ENCODE results near the gene PTPRG. TPM values are rescaled to one million over a fixed set of nuclear protein-coding genes. Genes with fewer than 3 reads are reported as not detected.

The PTPRG gene
- polyA plus RNA-seq, 10 donors, result 25.7 to 37.0 (median 33.0) TPM

DNA sequence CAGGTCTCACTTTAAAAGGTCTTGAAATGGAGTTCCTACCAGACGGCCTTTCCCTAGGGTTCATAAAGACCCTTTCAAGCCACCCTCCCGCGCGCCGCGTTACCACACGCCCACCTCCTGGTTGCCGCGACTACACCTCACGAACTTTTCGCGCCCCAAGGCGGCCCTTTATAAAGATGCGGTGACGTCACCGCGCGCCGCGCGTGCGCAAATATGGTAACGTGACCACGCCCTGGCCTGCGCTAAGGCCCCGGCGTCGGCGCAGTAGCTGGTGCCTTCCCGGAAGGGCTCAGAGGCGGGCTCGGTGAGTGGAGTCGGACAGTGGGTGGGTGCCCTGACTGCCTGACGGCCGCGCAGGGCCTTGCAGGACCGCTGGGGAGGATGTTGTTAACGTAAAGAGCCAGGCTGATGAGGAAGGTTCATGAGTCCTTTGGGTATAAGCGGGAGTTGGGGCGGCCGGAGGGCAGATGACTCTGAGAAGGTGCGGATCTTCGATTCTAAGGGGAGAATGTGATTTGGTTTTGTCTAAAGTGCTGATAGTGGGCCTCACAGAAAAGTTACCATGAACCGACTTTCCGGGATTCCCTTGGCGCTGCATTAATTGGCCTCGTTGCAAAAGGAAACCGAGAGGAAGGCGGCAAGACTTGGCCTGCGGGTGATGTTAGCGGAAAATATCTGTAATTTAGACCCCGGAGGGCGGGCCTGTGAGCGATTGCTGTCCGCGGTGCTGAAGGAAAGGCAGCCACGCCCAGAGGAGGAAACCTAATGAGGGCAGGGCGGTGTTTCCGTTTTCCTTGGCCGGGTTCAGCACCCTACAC, 757.6 kb downstream of the PTPRG start:
- DNase-seq, result peak; percentile 74 to 93 (median 90)

DNA sequence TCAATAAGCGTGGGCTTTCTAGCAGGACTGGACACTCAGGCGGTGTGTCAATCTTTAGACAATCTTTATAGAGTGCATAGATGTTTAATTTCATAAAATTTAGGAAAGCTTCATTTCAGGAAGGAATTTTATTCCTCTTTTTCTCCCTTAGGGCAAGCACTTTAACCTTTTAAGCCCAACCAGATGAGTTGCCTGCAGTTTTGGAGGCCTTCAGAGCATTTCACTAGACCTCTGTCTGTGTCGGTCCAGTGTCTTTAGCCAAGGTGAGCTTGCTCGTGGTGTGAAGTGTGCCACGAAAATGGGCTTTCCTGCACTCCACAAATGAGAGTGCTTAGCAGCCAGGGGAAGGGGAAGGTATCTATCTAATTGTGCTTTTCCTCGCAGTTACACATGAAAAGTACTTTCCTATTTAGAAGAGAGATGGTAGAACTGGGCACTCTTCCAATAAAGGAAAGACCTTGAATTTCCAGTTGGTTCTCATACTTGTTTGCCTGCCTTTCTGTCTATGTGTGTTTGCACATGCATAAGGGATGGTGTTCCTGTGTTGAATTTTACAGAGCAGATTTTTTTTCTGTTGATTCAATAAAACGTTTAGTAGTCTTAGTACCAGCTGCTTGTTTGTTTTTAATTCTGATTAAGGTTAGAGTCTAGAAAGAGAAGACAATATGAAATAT, 758.3 kb downstream of the PTPRG start:
- peak in 1 of 3 donors; percentile 4 for DNase-seq

DNA sequence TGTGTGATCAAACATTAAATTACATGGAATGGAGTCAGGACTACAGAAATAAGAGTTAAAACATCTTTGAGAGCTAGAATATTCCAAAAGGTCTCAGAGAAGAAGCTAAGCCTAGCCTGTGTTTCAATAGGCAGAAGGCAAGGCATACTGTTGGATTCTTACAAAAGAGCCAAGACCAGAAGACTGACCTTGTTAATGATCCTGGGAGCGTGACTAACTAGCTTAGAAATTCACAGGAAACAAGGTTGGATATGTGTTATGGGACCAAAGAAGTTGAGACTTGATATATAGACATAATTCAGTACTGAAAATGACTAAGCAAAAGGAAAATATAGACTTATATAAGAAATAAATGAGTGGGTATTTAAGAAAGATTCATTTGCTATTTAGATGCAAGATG, 761.9 kb downstream of the PTPRG start:
- no peak for DNase-seq

DNA sequence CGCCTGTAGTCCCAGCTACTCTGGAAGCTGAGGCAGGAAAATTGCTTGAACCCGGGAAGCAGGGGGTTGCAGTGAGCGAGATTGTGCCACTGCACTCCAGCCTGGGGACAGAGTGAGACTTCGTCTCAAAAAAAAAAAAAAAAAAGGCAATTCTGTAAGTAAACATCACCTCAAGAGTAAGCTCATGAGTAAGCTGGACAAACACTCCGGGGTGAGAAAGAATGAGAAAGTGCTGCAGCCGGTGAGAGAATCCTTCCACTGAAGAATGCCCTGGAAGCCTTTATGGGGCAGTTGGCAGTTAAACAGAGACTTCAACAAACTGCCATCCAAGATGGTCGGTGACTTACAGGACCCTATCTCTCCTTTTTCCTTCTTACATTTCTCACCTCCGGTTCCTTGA, 764.5 kb downstream of the PTPRG start:
- no peak for DNase-seq

DNA sequence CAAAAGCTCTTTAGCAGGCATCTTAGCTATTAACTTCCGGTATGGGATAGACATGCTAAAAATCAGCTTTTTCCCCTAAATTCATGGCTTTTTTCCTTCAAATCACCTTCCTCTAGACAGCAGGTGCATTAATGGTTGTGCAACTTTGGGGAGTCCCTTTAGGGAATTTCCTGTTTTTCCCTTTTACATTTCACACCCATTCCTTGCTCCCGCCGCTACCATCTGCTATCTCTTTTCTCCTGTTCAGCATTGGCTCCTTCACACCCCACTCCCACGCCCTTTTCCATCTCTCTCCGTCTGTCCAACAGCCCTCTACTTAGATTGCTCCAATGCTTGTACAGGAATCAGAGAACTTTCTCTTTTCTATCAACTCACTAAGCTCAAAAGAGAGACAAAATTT, 768.6 kb downstream of the PTPRG start:
- no peak for DNase-seq

DNA sequence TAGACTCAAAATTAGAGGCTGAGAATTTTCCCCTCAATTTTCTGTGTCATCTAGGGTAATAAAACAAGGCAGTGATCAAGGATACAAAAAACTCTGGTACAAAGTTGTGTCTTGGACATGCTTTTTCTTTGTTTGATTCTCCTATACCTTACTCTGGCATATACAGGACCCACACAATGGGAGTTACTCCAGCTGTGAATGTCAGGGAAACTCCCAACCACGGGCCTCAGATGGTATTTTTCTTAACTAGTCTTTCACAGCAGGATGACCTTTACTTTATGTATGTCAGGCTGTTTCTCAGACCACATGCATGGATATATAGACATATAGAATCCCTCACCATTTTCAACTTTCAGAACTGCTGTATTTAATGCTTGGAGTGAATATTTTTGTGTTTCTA, 770.6 kb downstream of the PTPRG start:
- no peak for DNase-seq

DNA sequence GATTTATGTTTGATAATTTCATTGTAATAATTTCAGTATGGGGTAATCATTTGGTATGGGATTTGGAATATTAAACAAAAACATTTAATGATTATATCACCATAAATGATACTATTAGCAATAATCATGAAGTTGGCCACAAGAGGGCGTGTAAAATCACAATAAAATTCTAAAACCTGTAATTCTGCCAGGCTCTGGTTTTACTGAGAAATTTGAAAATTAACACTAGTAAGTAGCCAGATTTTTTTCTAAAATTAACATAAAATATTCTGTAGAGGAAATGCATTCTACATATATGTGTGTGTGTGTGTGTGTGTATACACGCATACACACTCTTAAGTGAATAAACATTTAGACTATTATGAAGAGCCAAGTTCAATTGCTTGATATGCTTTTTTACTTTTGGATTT, 771.5 kb downstream of the PTPRG start:
- DNase-seq, result peak; percentile 7 to 29 (median 21)

DNA sequence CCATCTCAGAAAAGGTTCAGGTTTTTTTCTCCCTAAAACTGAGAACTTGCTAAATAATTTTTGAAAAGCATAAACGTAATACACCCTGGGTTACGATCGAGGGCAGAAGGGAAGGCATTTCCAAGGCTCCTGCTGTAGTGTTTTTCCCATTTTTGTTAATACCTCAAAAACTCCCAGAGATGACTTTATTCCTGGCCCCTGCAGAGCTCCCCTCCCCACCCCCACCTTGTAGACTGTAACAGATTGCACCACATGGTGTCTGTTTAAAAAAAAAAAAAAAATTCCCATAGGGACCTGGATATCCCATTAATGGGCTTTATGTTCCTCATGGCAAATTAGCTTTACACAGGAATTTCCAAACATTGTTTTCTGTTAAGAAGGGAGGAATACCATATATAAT, 773.8 kb downstream of the PTPRG start:
- no peak for DNase-seq

DNA sequence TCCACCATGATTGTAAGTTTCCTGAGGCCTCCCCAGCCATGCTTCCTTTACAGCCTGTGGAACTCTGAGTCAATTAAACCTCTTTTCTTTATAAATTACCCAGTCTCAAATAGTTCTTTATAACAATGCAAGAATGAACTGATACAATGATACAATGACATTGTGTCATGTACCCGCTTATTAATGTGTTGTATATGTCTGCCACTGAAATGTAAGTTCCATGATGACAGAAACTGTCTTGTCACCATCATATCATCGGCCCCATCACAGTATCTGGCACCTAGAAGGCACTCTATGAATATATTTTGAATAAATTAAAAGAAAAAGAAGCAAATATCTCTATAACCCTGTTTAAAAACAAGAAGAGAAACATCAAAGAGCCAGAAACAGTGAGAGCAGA, 782.4 kb downstream of the PTPRG start:
- no peak for DNase-seq
